Neural progenitor cell (in vitro differentiated cells): ENCODE data around the gene DLG3. TPM values are rescaled to one million over a fixed set of nuclear protein-coding genes. Genes with fewer than 3 reads are reported as not detected.
A peak's percentile ranks its signal among the peaks of the same experiment; 100 is the strongest.

Source experiments
- DNase-seq: peaks from one replicate; pipeline ENCODE4 v3.0.0-alpha.2; 2016; ENCODE audit warnings: low spot score
- H2AFZ ChIP-seq: fragments of 200-600 bp; sonication (generic); replicated peaks from 2 replicates; pipeline ENCODE4 v1.6.1; 2016; ENCODE audit warnings: antibody characterized with exemption
- H3F3A ChIP-seq: fragments of 200-600 bp; sonication (generic); 2 replicates; pipeline ENCODE4 v1.6.1; 2016; ENCODE audit warnings: antibody characterized with exemption, low read depth
- H3K27ac ChIP-seq: fragments of 200-600 bp; sonication (generic); 2 replicates; pipeline ENCODE4 v1.5.1; 2016; ENCODE audit warnings: mild to moderate bottlenecking
- H3K27me3 ChIP-seq: fragments of 200-600 bp; sonication (generic); 2 replicates; pipeline ENCODE4 v1.6.1; 2016; ENCODE audit warnings: mild to moderate bottlenecking, moderate library complexity
- H3K36me3 ChIP-seq: fragments of 200-600 bp; sonication (generic); 2 replicates; pipeline ENCODE4 v1.5.1; 2016
- H3K4me1 ChIP-seq: fragments of 200-600 bp; sonication (generic); 2 replicates; pipeline ENCODE4 v1.6.1; 2016; ENCODE audit warnings: mixed run types
- H3K4me2 ChIP-seq: fragments of 200-600 bp; sonication (generic); 2 replicates; pipeline ENCODE4 v1.6.1; 2016
- H3K4me3 ChIP-seq: fragments of 200-600 bp; sonication (generic); 2 replicates; pipeline ENCODE4 v1.5.1; 2016
- H3K79me2 ChIP-seq: fragments of 200-600 bp; sonication (generic); 2 replicates; pipeline ENCODE4 v1.6.1; 2016; ENCODE audit warnings: low read depth
- H3K9ac ChIP-seq: fragments of 200-600 bp; sonication (generic); 2 replicates; pipeline ENCODE4 v1.6.1; 2016
- H3K9me3 ChIP-seq: fragments of 200-600 bp; sonication (generic); 2 replicates; pipeline ENCODE4 v1.5.1; 2016; ENCODE audit warnings: low read depth
- H4K20me1 ChIP-seq: fragments of 200-600 bp; sonication (generic); 2 replicates; pipeline ENCODE4 v1.6.1; 2016; ENCODE audit warnings: low read depth
- H3K27ac Mint-ChIP-seq: 3 replicates; pipeline ENCODE4 v1.8.0; 2021; ENCODE audit warnings: mixed read lengths
- H3K27me3 Mint-ChIP-seq: 2 replicates; pipeline ENCODE4 v1.8.0; 2022; ENCODE audit warnings: low read depth, mild to moderate bottlenecking, inconsistent platforms, moderate library complexity, mixed read lengths; ENCODE audit not compliant: insufficient read depth
- H3K36me3 Mint-ChIP-seq: 3 replicates; pipeline ENCODE4 v1.8.0; 2021; ENCODE audit warnings: mixed read lengths
- H3K4me1 Mint-ChIP-seq: 3 replicates; pipeline ENCODE4 v1.8.0; 2021; ENCODE audit warnings: mixed read lengths
- H3K4me3 Mint-ChIP-seq: 3 replicates; pipeline ENCODE4 v1.8.0; 2021; ENCODE audit warnings: mild to moderate bottlenecking, moderate library complexity, mixed read lengths
- H3K9me3 Mint-ChIP-seq: 3 replicates; pipeline ENCODE4 v1.8.0; 2020; ENCODE audit warnings: mixed read lengths
- EZH2 ChIP-seq: fragments of 200-600 bp; sonication (generic); IDR thresholded peaks from 2 replicates; pipeline ENCODE4 v1.6.1; 2017; ENCODE audit warnings: antibody characterized with exemption, mild to moderate bottlenecking, moderate library complexity
- EZH2phosphoT487 ChIP-seq: fragments of 200-600 bp; sonication (generic); IDR thresholded peaks from 2 replicates; pipeline ENCODE4 v1.6.1; 2017; ENCODE audit warnings: antibody characterized with exemption
- total RNA-seq: library from RNA; depleted of rRNA; stranded (reverse); fragments of >200 nt; gene quantifications from 2 replicates; pipeline ENCODE4 v1.2.3, GENCODE V29; 2015; ENCODE audit warnings: low replicate concordance
- TF ChIP-seq, protein P1 (sequence below): fragments of 200-600 bp; sonication (generic); IDR thresholded peaks from 2 replicates; pipeline ENCODE4 v1.5.1; 2017; ENCODE audit warnings: antibody characterized with exemption, mild to moderate bottlenecking

Gene DLG3
- total RNA-seq, 1 donor from 2014 or later = 90.5 TPM

DNA sequence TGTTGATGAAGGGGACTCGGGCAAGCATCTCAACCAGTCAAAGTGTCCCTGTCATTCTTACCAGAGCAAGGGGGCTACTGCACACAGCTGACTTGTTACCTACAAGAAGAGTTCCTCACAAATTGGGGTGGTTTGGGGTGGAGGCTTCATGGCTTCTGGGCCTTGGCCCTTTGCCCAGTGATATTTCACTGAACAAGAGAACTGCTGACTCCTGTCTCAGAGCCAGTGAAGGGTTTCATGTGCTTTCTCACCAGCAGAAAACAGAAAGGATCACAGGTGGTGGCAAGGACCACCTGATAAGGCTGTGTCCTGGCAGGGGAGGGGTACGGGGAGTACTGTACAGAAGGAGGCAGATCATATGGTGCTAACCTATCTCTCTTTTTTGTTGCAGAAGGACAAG is 53.5 kb downstream of the DLG3 start:
- H3K4me2 ChIP-seq = no peak overlapping the region
- Mint-ChIP-seq H3K36me3 (peaks cover 27% of the 10 kb centered on the region), H3K27me3 (peaks cover 2% of the 10 kb centered on the region), H3K4me3 (no peak overlapping the region), H3K9me3 (peaks cover 3% of the 10 kb centered on the region), H3K4me1 (no peaks in the 10 kb centered on the region), H3K27ac (no peak overlapping the region)
- H3K9me3 ChIP-seq = no peaks in the 10 kb centered on the region
- no peaks in the 10 kb centered on the region for H3K79me2 ChIP-seq
- H4K20me1 ChIP-seq = peaks cover 19% of the 10 kb centered on the region
- no peak overlapping the region for H3K4me3 ChIP-seq
- H3K9ac ChIP-seq = no peak overlapping the region
- no peak overlapping the region for H2AFZ ChIP-seq
- no peak for DNase-seq
- no peak for TF ChIP-seq EZH2phosphoT487
- no peaks in the 10 kb centered on the region for H3K36me3 ChIP-seq
- H3F3A ChIP-seq = no peaks in the 10 kb centered on the region
- H3K4me1 ChIP-seq = no peaks in the 10 kb centered on the region
- no peaks in the 10 kb centered on the region for H3K27me3 ChIP-seq
- no peak overlapping the region for H3K27ac ChIP-seq

DNA sequence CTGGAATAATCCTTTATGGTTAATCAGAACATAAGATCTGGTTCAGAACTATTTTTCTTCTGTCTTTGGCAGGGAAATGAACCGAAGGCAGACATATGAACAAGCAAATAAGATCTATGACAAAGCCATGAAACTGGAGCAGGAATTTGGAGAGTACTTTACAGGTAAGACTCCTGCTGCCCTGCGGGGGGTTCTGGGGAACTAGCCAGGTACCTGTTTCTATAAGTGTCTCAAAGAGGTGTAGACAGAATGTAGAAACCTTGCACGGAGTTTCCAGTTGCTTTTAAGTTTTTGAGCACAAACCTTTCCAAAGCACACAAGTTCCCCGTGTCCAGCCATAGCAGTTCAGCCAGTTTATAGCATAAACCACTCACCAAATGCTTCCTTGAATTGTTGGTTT is 56.2 kb downstream of the DLG3 start:
- H3K27ac Mint-ChIP-seq = no peak overlapping the region
- Histone ChIP-seq H3K4me1 (no peaks in the 10 kb centered on the region), H3K27me3 (no peaks in the 10 kb centered on the region), H3K9ac (no peak overlapping the region), H4K20me1 (peaks cover 29% of the 10 kb centered on the region), H3K9me3 (no peaks in the 10 kb centered on the region), H3K4me2 (no peak overlapping the region), H3K36me3 (no peaks in the 10 kb centered on the region), H3K27ac (no peak overlapping the region), H2AFZ (no peak overlapping the region), H3F3A (no peaks in the 10 kb centered on the region), H3K4me3 (no peak overlapping the region), H3K79me2 (no peaks in the 10 kb centered on the region)
- H3K36me3 Mint-ChIP-seq = peaks cover 27% of the 10 kb centered on the region
- peaks cover 3% of the 10 kb centered on the region for H3K9me3 Mint-ChIP-seq
- TF ChIP-seq EZH2 (no peak), EZH2phosphoT487 (no peak)
- TF ChIP-seq, protein P1, sequence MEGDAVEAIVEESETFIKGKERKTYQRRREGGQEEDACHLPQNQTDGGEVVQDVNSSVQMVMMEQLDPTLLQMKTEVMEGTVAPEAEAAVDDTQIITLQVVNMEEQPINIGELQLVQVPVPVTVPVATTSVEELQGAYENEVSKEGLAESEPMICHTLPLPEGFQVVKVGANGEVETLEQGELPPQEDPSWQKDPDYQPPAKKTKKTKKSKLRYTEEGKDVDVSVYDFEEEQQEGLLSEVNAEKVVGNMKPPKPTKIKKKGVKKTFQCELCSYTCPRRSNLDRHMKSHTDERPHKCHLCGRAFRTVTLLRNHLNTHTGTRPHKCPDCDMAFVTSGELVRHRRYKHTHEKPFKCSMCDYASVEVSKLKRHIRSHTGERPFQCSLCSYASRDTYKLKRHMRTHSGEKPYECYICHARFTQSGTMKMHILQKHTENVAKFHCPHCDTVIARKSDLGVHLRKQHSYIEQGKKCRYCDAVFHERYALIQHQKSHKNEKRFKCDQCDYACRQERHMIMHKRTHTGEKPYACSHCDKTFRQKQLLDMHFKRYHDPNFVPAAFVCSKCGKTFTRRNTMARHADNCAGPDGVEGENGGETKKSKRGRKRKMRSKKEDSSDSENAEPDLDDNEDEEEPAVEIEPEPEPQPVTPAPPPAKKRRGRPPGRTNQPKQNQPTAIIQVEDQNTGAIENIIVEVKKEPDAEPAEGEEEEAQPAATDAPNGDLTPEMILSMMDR = no peak
- no peaks in the 10 kb centered on the region for H3K4me1 Mint-ChIP-seq
- DNase-seq = no peak
- peaks cover 2% of the 10 kb centered on the region for H3K27me3 Mint-ChIP-seq
- no peak overlapping the region for H3K4me3 Mint-ChIP-seq

DNA sequence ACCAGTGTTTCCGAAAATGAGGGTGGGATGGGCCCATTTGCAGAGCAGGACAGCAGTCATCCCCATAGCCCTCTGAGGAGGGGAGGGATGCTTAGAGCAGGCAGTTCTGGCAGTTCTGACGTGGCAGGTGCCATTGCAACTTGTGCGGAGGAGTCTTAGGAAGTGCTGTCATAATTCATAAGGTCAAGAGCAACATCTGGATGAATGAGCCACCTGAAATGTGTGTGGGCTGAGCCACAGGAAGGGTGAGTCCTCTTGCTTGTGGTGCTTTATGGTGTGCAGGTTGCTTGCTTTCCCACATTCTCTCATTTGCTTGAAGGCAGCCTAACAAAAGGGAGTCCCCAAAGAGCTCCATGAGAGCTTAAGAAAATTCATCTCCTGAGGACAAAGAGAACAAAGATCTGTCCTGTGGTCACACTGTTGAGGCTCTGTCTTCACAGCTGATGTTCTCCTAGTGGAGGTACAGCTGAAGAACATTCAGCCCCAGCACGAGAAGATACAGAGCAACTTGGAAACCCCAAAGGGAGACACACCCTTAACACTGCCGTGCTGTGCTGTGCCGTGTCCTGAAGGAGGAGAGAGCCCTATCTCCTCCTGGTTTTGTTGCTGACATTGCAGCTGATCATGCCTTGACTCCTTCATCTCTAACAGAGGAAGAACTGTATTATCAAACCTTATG is 60.3 kb downstream of the DLG3 start:
- TF ChIP-seq EZH2phosphoT487 (no peak), EZH2 (no peak)
- TF ChIP-seq, protein P1 = no peak
- H4K20me1 ChIP-seq = peaks cover 15% of the 10 kb centered on the region
- no peak overlapping the region for H3K4me2 ChIP-seq
- H3K9ac ChIP-seq = no peak overlapping the region
- H3K27ac ChIP-seq = no peak overlapping the region
- H3K9me3 ChIP-seq = no peaks in the 10 kb centered on the region
- H3K4me1 ChIP-seq = no peaks in the 10 kb centered on the region
- H3K27me3 Mint-ChIP-seq = peaks cover 8% of the 10 kb centered on the region
- no peak overlapping the region for H2AFZ ChIP-seq
- no peak overlapping the region for H3K4me3 Mint-ChIP-seq
- H3K27me3 ChIP-seq = no peaks in the 10 kb centered on the region
- no peaks in the 10 kb centered on the region for H3K36me3 ChIP-seq
- no peak overlapping the region for H3K4me3 ChIP-seq
- H3K27ac Mint-ChIP-seq = no peak overlapping the region
- no peaks in the 10 kb centered on the region for H3F3A ChIP-seq
- H3K4me1 Mint-ChIP-seq = peaks cover 3% of the 10 kb centered on the region
- peaks cover 11% of the 10 kb centered on the region for H3K9me3 Mint-ChIP-seq
- H3K36me3 Mint-ChIP-seq = peaks cover 15% of the 10 kb centered on the region
- DNase-seq = no peak
- no peaks in the 10 kb centered on the region for H3K79me2 ChIP-seq

DNA sequence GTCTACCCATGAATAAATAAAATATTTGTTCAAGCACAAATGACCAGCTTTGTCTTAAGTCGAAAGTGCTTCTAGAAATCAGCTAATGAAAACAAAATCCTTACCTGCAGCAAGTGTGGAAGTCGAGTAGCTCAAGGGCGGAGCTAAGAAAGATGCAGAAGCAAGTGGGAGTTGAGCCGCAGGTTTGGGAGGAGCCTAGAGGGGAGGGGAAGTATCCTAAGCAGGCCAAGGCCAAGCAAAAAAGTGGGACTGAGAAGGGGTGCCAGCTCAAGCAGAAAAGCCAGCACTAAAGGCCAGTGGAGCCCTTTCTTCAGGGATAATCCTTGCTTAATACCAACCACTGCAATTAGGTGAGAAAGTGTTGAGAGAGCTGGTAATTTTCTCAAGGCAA is 60.8 kb downstream of the DLG3 start:
- Histone ChIP-seq H3K27me3 (no peaks in the 10 kb centered on the region), H3K27ac (peak overlapping the region; percentile 6), H3K4me1 (no peaks in the 10 kb centered on the region), H3K9me3 (no peaks in the 10 kb centered on the region), H3F3A (no peaks in the 10 kb centered on the region), H3K9ac (no peak overlapping the region), H3K4me3 (no peak overlapping the region), H3K4me2 (no peak overlapping the region), H2AFZ (no peak overlapping the region), H4K20me1 (peaks cover 15% of the 10 kb centered on the region), H3K79me2 (no peaks in the 10 kb centered on the region), H3K36me3 (no peaks in the 10 kb centered on the region)
- no peak overlapping the region for H3K27ac Mint-ChIP-seq
- H3K27me3 Mint-ChIP-seq = peaks cover 8% of the 10 kb centered on the region
- H3K4me1 Mint-ChIP-seq = peaks cover 3% of the 10 kb centered on the region
- peak; percentile 15 for DNase-seq
- no peak for TF ChIP-seq EZH2
- TF ChIP-seq, protein P1 = no peak
- no peak for TF ChIP-seq EZH2phosphoT487
- peaks cover 11% of the 10 kb centered on the region for H3K9me3 Mint-ChIP-seq
- no peak overlapping the region for H3K4me3 Mint-ChIP-seq
- H3K36me3 Mint-ChIP-seq = peaks cover 12% of the 10 kb centered on the region
